ENCODE data around the gene KIAA0232. TPM values are rescaled to one million over a fixed set of nuclear protein-coding genes. Genes with fewer than 3 reads are reported as not detected.

The KIAA0232 gene
- total RNA-seq, 2 experiments from 2014 or later: 12.8 to 13.3 TPM

DNA sequence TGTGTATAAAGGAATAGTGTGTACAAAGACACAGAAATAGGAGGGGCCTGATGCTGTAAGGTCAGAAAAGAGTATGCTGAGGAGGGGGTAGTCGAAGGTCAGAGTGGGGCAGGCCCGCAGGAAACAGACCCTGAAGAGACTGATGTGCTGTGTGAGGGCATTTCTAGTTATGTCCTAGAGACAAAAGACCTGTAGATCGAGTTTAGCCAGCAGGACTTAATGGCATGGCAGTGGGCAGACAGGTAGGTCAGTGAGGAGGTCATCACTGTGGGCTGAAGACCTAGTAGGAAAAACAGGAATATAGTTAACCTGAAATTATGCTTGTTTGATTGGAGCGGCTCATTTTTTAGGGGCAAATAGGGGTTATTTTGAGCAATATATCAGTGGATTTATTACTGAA is 57.1 kb downstream of the KIAA0232 start:
- H3K4me3 Mint-ChIP-seq: no peak overlapping the region
- POLR2A ChIA-PET: no interaction called here
- DNase-seq (no peak), ATAC-seq (no peak)
- CTCF ChIA-PET: no interaction called here
- TF ChIP-seq, protein P1, sequence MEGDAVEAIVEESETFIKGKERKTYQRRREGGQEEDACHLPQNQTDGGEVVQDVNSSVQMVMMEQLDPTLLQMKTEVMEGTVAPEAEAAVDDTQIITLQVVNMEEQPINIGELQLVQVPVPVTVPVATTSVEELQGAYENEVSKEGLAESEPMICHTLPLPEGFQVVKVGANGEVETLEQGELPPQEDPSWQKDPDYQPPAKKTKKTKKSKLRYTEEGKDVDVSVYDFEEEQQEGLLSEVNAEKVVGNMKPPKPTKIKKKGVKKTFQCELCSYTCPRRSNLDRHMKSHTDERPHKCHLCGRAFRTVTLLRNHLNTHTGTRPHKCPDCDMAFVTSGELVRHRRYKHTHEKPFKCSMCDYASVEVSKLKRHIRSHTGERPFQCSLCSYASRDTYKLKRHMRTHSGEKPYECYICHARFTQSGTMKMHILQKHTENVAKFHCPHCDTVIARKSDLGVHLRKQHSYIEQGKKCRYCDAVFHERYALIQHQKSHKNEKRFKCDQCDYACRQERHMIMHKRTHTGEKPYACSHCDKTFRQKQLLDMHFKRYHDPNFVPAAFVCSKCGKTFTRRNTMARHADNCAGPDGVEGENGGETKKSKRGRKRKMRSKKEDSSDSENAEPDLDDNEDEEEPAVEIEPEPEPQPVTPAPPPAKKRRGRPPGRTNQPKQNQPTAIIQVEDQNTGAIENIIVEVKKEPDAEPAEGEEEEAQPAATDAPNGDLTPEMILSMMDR (IDR thresholded peaks at IDR 0.05): no peak
- intact Hi-C loops (cut with micrococcal nuclease): no loop called here
- no peaks in the 10 kb centered on the region for H3K27me3 Mint-ChIP-seq
- peaks cover 5% of the 10 kb centered on the region for H3K4me1 Mint-ChIP-seq (ENCODE audit: low read depth)
- no peak overlapping the region for H3K27ac Mint-ChIP-seq
- peaks cover 2% of the 10 kb centered on the region for H3K9me3 Mint-ChIP-seq
- H3K36me3 Mint-ChIP-seq (ENCODE audit: low read depth): peaks cover 26% of the 10 kb centered on the region

DNA sequence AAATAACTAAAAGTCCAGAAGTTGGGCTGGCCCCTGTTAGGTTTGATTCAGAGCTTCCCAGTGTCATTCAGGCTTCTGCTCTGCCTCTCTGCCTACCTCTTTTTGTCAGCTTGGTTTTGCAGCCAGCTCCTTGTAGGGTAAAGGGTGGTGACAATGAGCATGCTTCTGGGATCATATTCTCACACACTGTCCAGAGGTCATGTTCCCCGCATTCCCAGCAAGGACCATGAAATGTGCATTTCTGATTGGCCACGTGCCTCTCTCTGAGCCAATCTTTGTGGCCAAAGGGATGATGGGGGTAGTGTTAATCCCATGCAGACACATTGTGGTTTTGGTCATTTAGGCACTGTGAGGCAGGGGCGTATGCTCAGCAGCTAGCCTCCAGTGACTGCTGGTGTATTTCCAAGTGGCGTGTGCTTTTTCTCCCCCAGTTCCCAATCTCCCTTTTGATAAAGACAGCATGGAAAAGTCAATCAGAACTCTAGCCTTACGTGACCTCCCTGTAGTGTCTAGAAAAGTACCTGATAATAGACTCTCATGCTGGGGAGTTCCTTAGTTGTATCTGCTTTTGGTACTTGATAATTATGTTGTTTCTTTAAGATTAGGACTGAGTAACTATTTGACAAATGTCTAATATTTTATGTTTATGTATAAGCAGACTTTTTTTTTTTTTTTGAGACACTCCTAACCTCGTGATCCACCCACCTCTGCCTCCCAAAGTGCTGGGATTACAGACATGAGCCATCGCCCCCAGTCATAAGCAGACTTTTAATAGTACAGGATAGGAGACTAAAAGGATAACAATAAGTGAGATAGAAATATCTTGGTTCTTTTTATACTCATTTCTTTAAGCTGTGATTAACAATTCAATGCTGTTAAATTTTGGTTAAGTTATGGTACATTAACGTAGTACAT is 57.8 kb downstream of the KIAA0232 start:
- Mint-ChIP-seq H3K4me1 (ENCODE audit: low read depth) (peaks cover 5% of the 10 kb centered on the region), H3K9me3 (peaks cover 2% of the 10 kb centered on the region), H3K4me3 (no peak overlapping the region), H3K27me3 (no peaks in the 10 kb centered on the region), H3K27ac (no peak overlapping the region), H3K36me3 (ENCODE audit: low read depth) (peaks cover 25% of the 10 kb centered on the region)
- intact Hi-C loops (cut with micrococcal nuclease): no loop called here
- ATAC-seq: no peak
- DNase-seq: no peak
- ChIA-PET CTCF (no interaction called here), POLR2A (no interaction called here)
- TF ChIP-seq, protein P1 (IDR thresholded peaks at IDR 0.05): no peak

DNA sequence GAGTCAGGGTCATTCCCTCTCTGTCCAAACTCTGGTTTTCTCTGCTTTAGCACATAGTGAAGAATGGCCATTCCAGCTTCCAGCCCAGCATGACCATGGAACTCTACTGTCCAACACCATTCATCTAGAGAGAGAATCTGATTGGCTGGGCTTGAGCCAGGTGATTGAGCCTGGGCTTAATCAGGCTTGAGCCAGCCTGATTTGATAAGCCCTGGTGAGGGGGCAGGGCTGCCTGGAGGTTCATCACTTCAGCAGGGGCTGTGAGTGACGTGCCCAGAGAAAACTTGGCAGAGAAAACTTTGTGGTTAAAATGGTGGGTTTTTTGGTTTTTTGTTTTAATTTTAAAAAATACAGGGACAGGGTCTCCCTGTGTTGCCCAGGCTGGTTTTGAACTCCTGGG is 62.5 kb downstream of the KIAA0232 start:
- Mint-ChIP-seq H3K27ac (no peak overlapping the region), H3K36me3 (ENCODE audit: low read depth) (peaks cover 30% of the 10 kb centered on the region), H3K9me3 (no peaks in the 10 kb centered on the region), H3K4me1 (ENCODE audit: low read depth) (peaks cover 17% of the 10 kb centered on the region), H3K4me3 (no peak overlapping the region), H3K27me3 (no peaks in the 10 kb centered on the region)
- ATAC-seq (no peak), DNase-seq (no peak)
- TF ChIP-seq, protein P1 (IDR thresholded peaks at IDR 0.05): no peak
- intact Hi-C loops (cut with micrococcal nuclease): no loop called here
- ChIA-PET POLR2A (no interaction called here), CTCF (interaction anchor here (1.0 to 1.8 kb wide), 2 partner anchors 12 to 19 kb away, joined by 3 to 4 read pairs; no protein-coding TSS in a partner anchor)

DNA sequence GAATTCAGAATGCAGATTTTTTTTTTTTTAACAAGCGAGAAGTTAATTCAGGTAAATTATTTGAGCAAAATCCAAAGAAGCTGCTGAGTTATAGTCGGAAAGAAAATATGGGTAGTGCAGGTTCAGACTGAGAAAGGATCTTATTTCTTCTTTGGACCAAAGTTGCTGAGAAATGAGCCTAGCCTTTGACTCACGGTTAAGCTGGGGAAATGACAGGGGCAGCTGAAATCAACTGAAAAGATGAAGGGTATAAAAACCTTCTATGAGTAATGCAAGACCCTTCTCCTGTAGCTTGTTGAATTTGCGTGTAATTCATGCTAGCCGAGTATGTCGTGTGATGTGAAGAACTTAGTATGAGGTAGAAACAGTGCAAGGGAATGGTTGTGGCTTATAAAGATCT is 63.0 kb downstream of the KIAA0232 start:
- Mint-ChIP-seq H3K27me3 (no peaks in the 10 kb centered on the region), H3K9me3 (no peaks in the 10 kb centered on the region), H3K27ac (no peak overlapping the region), H3K36me3 (ENCODE audit: low read depth) (peaks cover 34% of the 10 kb centered on the region), H3K4me1 (ENCODE audit: low read depth) (peaks cover 17% of the 10 kb centered on the region), H3K4me3 (no peak overlapping the region)
- ChIA-PET CTCF (interaction anchor here (1.0 to 2.1 kb wide), 7 partner anchors 11 to 225 kb away, joined by 3 to 8 read pairs (median 4); no protein-coding TSS in a partner anchor), POLR2A (no interaction called here)
- intact Hi-C loops (cut with micrococcal nuclease): no loop called here
- ATAC-seq (no peak), DNase-seq (no peak)
- TF ChIP-seq, protein P1 (IDR thresholded peaks at IDR 0.05): no peak

DNA sequence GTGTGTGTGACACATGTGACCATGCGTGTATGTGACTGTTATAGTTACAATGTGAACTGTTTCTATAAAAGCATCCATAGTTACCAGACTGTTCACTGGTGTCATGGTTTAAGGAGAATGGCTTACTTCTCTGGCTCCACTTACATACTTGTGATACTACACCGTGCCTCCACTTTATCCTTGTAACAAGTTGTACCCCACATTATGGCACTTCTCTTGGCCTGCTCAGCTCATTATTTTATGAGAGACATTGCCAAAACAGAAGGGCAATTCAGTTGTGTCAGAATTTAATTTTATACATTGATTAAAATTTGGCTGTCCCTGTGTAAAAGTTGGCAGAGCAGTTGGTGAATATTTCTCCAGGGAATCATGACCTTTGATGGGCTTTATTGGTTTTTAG is 64.7 kb downstream of the KIAA0232 start:
- H3K4me3 Mint-ChIP-seq: no peak overlapping the region
- H3K27ac Mint-ChIP-seq: no peak overlapping the region
- H3K4me1 Mint-ChIP-seq (ENCODE audit: low read depth): peaks cover 17% of the 10 kb centered on the region
- DNase-seq (no peak), ATAC-seq (no peak)
- H3K9me3 Mint-ChIP-seq: peaks cover 2% of the 10 kb centered on the region
- H3K36me3 Mint-ChIP-seq (ENCODE audit: low read depth): peaks cover 50% of the 10 kb centered on the region
- CTCF ChIA-PET: interaction anchor here (1.3 to 2.1 kb wide), 2 partner anchors 26 to 62 kb away, joined by 3 to 8 read pairs; no protein-coding TSS in a partner anchor
- intact Hi-C loops (cut with micrococcal nuclease): no loop called here
- no peaks in the 10 kb centered on the region for H3K27me3 Mint-ChIP-seq
- TF ChIP-seq, protein P1 (IDR thresholded peaks at IDR 0.05): no peak
- POLR2A ChIA-PET: interaction anchor here (0.6 kb wide), 1 partner anchor 176 kb away, joined by 3 read pairs; no protein-coding TSS in a partner anchor

Data from activated CD8-positive, alpha-beta T cell treated with anti-CD3 and anti-CD28 coated beads for 36 hours (primary cell).